HepG2 (cell line): ENCODE results near the gene SEPTIN12. TPM values are rescaled to one million over a fixed set of nuclear protein-coding genes. Genes with fewer than 3 reads are reported as not detected.

Experiments
- HOXA3 ChIP-seq: sonication (generic); formaldehyde crosslinking; IDR thresholded peaks from 2 replicates; pipeline ENCODE4 v1.5.0; 2020; ENCODE audit warnings: missing genetic modification reagents
- KLF12 ChIP-seq: sonication (generic); formaldehyde crosslinking; IDR thresholded peaks from 2 replicates; pipeline ENCODE4 v1.4.0; 2020; ENCODE audit warnings: missing genetic modification reagents, borderline replicate concordance
- MTF1 ChIP-seq: sonication (generic); formaldehyde crosslinking; IDR thresholded peaks from 2 replicates; pipeline ENCODE4 v1.5.0; 2020; ENCODE audit warnings: missing genetic modification reagents
- ZBTB44 ChIP-seq: sonication (generic); formaldehyde crosslinking; IDR thresholded peaks from 2 replicates; pipeline ENCODE4 v1.4.0; 2020; ENCODE audit warnings: missing genetic modification reagents
- ZNF431 ChIP-seq: sonication (generic); formaldehyde crosslinking; IDR thresholded peaks from 2 replicates; pipeline ENCODE4 v1.9.0; 2022; ENCODE audit warnings: missing genetic modification reagents, low read depth, mild to moderate bottlenecking, borderline replicate concordance
- ZNF607 ChIP-seq: sonication (generic); formaldehyde crosslinking; IDR thresholded peaks from 2 replicates; pipeline ENCODE4 v1.5.1; 2020; ENCODE audit warnings: missing genetic modification reagents, mild to moderate bottlenecking, borderline replicate concordance
- ZNF646 ChIP-seq: sonication (generic); formaldehyde crosslinking; IDR thresholded peaks from 2 replicates; pipeline ENCODE4 v1.9.0; 2021; ENCODE audit warnings: mild to moderate bottlenecking, missing genetic modification reagents
- ZZZ3 ChIP-seq: sonication (generic); formaldehyde crosslinking; IDR thresholded peaks from 2 replicates; pipeline ENCODE4 v1.4.0; 2020; ENCODE audit warnings: missing genetic modification reagents, mild to moderate bottlenecking, borderline replicate concordance
- polyA plus RNA-seq, 8 experiments: library from polyadenylated mRNA; depleted of rRNA in 3 of 8; stranded (reverse) in 7 of 8; unstranded in 1 of 8; fragments of >200 nt; fragmentation: Illumina TruSeq in 4 of 8; extraction: Trizol in 4 of 8; gene quantifications; 2 replicates each; pipeline versions ENCODE4 v1.2.1 to v1.2.3, GENCODE V29; 2011 to 2016; ENCODE audit warnings: low read depth in 4 of 8, missing spikeins in 1 of 8, mixed read lengths in 1 of 8; ENCODE audit not compliant: insufficient read depth in 1 of 8
- total RNA-seq, 5 experiments: library from RNA; depleted of rRNA; stranded (reverse); fragments of >200 nt; fragmentation: Illumina TruSeq; extraction: Trizol; gene quantifications; 2 replicates each; pipeline ENCODE4 v1.2.3, GENCODE V29; 2016; ENCODE audit warnings: low read depth in 1 of 5
- TF ChIP-seq, protein P1 (sequence below): sonication (generic); formaldehyde crosslinking; IDR thresholded peaks from 2 replicates; pipeline ENCODE4 v1.4.0; 2020; ENCODE audit warnings: missing genetic modification reagents
- TF ChIP-seq, protein P2 (sequence below): sonication (generic); formaldehyde crosslinking; IDR thresholded peaks from 2 replicates; pipeline ENCODE4 v1.8.1; 2023; ENCODE audit warnings: mild to moderate bottlenecking, missing genetic modification reagents
- TF ChIP-seq, protein P3 (sequence below), 2 experiments: sonication (generic) in 1 of 2; formaldehyde crosslinking in 1 of 2; IDR thresholded peaks; 2 replicates each; pipeline versions ENCODE4 v1.4.0 to v1.6.1; 2016 to 2020; ENCODE audit warnings: borderline replicate concordance in 1 of 2, low read depth in 1 of 2, mild to moderate bottlenecking in 1 of 2, missing genetic modification reagents in 1 of 2

Gene SEPTIN12
- total and polyA plus RNA-seq, 2 of the 13 experiments (the other 11 are each of a cell fraction or from before 2014, with no cell fraction given): 0.22 TPM; not detected in 1

GRCh38 chr16:4765511-4766474 is 22.4 kb downstream of the SEPTIN12 start (continued):
- TF ChIP-seq ZBTB44: no peak
- no peak for TF ChIP-seq ZNF646 (CRISPR knock-in tag)
- TF ChIP-seq HOXA3: peak; percentile 45; the same call in 1 of the 2 replicates
- TF ChIP-seq, protein P1, sequence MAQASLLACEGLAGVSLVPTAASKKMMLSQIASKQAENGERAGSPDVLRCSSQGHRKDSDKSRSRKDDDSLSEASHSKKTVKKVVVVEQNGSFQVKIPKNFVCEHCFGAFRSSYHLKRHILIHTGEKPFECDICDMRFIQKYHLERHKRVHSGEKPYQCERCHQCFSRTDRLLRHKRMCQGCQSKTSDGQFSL: no peak
- TF ChIP-seq KLF12 (CRISPR knock-in tag): no peak
- TF ChIP-seq, protein P2, sequence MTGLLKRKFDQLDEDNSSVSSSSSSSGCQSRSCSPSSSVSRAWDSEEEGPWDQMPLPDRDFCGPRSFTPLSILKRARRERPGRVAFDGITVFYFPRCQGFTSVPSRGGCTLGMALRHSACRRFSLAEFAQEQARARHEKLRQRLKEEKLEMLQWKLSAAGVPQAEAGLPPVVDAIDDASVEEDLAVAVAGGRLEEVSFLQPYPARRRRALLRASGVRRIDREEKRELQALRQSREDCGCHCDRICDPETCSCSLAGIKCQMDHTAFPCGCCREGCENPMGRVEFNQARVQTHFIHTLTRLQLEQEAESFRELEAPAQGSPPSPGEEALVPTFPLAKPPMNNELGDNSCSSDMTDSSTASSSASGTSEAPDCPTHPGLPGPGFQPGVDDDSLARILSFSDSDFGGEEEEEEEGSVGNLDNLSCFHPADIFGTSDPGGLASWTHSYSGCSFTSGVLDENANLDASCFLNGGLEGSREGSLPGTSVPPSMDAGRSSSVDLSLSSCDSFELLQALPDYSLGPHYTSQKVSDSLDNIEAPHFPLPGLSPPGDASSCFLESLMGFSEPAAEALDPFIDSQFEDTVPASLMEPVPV: no peak
- TF ChIP-seq, protein P3, sequence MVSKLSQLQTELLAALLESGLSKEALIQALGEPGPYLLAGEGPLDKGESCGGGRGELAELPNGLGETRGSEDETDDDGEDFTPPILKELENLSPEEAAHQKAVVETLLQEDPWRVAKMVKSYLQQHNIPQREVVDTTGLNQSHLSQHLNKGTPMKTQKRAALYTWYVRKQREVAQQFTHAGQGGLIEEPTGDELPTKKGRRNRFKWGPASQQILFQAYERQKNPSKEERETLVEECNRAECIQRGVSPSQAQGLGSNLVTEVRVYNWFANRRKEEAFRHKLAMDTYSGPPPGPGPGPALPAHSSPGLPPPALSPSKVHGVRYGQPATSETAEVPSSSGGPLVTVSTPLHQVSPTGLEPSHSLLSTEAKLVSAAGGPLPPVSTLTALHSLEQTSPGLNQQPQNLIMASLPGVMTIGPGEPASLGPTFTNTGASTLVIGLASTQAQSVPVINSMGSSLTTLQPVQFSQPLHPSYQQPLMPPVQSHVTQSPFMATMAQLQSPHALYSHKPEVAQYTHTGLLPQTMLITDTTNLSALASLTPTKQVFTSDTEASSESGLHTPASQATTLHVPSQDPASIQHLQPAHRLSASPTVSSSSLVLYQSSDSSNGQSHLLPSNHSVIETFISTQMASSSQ (IDR thresholded peaks at IDR 0.05; ENCODE audit: low read depth): no peak
- TF ChIP-seq, protein P3 (CRISPR knock-in tag; IDR thresholded peaks at IDR 0.05; ENCODE audit: borderline replicate concordance): peak; percentile 12; the same call in 1 of the 2 replicates
- TF ChIP-seq MTF1 (CRISPR knock-in tag): no peak
- no peak for TF ChIP-seq ZNF607 (CRISPR knock-in tag)
- peak; percentile 38; the same call in 1 of the 2 replicates for TF ChIP-seq ZZZ3
- TF ChIP-seq ZNF431 (CRISPR knock-in tag): no peak
